Caco-2 (cell line): Measurements from ENCODE around the gene MYLK4. TPM values are rescaled to one million over a fixed set of nuclear protein-coding genes. Genes with fewer than 3 reads are reported as not detected.

Source experiments
- BruUV-seq: library from RNA; stranded (reverse); fragments of 400-500 nt; replicated peaks from 2 replicates; lab custom pipeline; 2021; lab: Mats Ljungman, UMichigan
- CTCF ChIA-PET: fragments of 300-600 bp; sonication (Branson Sonifier 250); formaldehyde crosslinking; loops from one replicate; lab custom pipeline; 2022; ENCODE audit warnings: antibody characterized with exemption; lab: Charles Lee
- POLR2A ChIA-PET: fragments of 300-600 bp; sonication (Branson Sonifier 250); formaldehyde crosslinking; loops from one replicate; lab custom pipeline; 2022; ENCODE audit warnings: antibody characterized with exemption; lab: Charles Lee
- DNase-seq, 2 experiments: peaks; one replicate each; pipeline versions ENCODE4 v3.0.0 to v3.0.0-alpha.2; 2020 to 2022
- H3K27me3 ChIP-seq: replicated peaks from 2 replicates; pipeline ENCODE4 v1.6.0; 2011; ENCODE audit warnings: low read length; ENCODE audit not compliant: control insufficient read depth, insufficient read depth
- H3K36me3 ChIP-seq: 2 replicates; pipeline ENCODE4 v1.5.1; 2011; ENCODE audit warnings: low read length; ENCODE audit not compliant: control insufficient read depth, insufficient read depth
- H3K4me1 ChIP-seq: fragments of 250-450 bp; sonication (Bioruptor Pico); 2 replicates; pipeline ENCODE4 v1.5.1; 2020; ENCODE audit warnings: mild to moderate bottlenecking
- H3K4me3 ChIP-seq: 2 replicates; pipeline ENCODE4 v1.5.1; 2011; ENCODE audit warnings: low read depth, mild to moderate bottlenecking, control low read depth, low read length
- H3K9me3 ChIP-seq: fragments of 250-450 bp; sonication (Bioruptor Pico); 2 replicates; pipeline ENCODE4 v1.5.1; 2020; ENCODE audit warnings: mild to moderate bottlenecking, moderate library complexity
- H3K27ac Mint-ChIP-seq: one replicate; pipeline ENCODE4 v1.8.0; 2022; ENCODE audit warnings: mixed read lengths; ENCODE audit not compliant: unreplicated experiment
- H3K27me3 Mint-ChIP-seq: one replicate; pipeline ENCODE4 v1.8.0; 2022; ENCODE audit warnings: mixed read lengths; ENCODE audit not compliant: insufficient read depth, unreplicated experiment
- H3K36me3 Mint-ChIP-seq: one replicate; pipeline ENCODE4 v1.8.0; 2022; ENCODE audit warnings: mild to moderate bottlenecking, mixed read lengths; ENCODE audit not compliant: insufficient read depth, unreplicated experiment
- H3K4me1 Mint-ChIP-seq: one replicate; pipeline ENCODE4 v1.8.0; 2022; ENCODE audit warnings: low read depth, mixed read lengths; ENCODE audit not compliant: unreplicated experiment
- H3K4me3 Mint-ChIP-seq: one replicate; pipeline ENCODE4 v1.8.0; 2022; ENCODE audit warnings: mild to moderate bottlenecking, moderate library complexity, mixed read lengths; ENCODE audit not compliant: unreplicated experiment
- H3K9me3 Mint-ChIP-seq: one replicate; pipeline ENCODE4 v1.8.0; 2022; ENCODE audit warnings: mixed read lengths; ENCODE audit not compliant: unreplicated experiment
- intact Hi-C: fragments of 100-400 bp; cut with micrococcal nuclease; formaldehyde crosslinking; loops from one replicate; pipeline ENCODE4 v1.10.0; 2022; ENCODE audit not compliant: unreplicated experiment
- total RNA-seq: library from RNA; stranded (reverse); gene quantifications from 2 replicates; pipeline ENCODE4 v1.2.3, GENCODE V29; 2022
- TF ChIP-seq, protein P1 (sequence below), 2 experiments: fragments of 200-600 bp in 1 of 2; IDR thresholded peaks; 1 replicate in 1 of 2; 2 replicates in 1 of 2; pipeline versions ENCODE4 v1.5.1 to v1.8.0; 2011 to 2022; ENCODE audit warnings: antibody characterized with exemption in 1 of 2, control low read depth in 1 of 2, inconsistent platforms in 1 of 2, low read depth in 1 of 2, low read length in 1 of 2, mild to moderate bottlenecking in 1 of 2, moderate library complexity in 1 of 2; ENCODE audit not compliant: insufficient read depth in 1 of 2, severe bottlenecking in 1 of 2, unreplicated experiment in 1 of 2

Gene MYLK4
- total RNA-seq, 1 experiment from 2014 or later: 0.75 TPM

DNA sequence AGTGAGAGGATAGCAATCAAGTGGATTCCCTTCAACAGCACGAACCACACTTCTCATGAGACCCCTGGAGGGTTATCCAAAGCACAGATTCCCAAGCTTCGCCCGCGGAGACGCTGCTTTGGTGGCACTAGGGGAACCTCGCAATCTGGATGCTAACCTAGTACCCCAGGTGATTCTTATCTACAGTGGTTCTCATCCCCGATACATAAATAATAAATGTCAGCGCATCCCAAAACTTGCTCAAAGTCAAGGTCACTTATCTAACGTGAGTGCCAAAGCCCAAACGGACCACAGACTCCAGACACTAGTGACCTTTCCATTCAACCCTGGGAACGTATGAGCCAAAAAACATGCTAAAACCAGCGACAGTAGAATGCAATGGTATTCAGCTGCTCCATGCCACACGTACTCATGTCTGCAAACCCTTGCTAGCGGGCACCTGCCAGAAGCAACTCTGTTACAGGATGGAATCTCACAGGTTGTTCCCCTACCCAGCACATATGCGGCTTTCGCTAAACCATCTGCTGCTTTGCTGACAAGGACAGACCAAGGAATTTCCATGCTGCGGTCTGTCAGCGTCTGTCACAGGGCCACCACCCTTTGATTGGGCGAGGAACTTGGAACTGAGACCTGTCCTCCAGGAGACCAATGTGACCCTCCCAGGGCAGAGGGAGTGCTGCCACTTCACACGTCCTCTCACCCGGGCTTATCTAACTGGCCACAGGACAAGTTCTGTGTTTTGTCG lies 16.8 kb downstream of the MYLK4 start:
- POLR2A ChIA-PET: no interaction called here
- Histone ChIP-seq H3K4me1 (peaks cover 37% of the 10 kb centered on the region), H3K27me3 (no peaks in the 10 kb centered on the region), H3K9me3 (no peaks in the 10 kb centered on the region), H3K36me3 (no peaks in the 10 kb centered on the region), H3K4me3 (no peak overlapping the region)
- Mint-ChIP-seq H3K9me3 (no peaks in the 10 kb centered on the region), H3K27me3 (no peaks in the 10 kb centered on the region), H3K27ac (no peak overlapping the region), H3K4me1 (peaks cover 12% of the 10 kb centered on the region), H3K4me3 (no peak overlapping the region), H3K36me3 (no peaks in the 10 kb centered on the region)
- DNase-seq: no peak
- CTCF ChIA-PET: no interaction called here
- intact Hi-C loops: no loop called here
- BruUV-seq: no TSS peak
- TF ChIP-seq, protein P1, sequence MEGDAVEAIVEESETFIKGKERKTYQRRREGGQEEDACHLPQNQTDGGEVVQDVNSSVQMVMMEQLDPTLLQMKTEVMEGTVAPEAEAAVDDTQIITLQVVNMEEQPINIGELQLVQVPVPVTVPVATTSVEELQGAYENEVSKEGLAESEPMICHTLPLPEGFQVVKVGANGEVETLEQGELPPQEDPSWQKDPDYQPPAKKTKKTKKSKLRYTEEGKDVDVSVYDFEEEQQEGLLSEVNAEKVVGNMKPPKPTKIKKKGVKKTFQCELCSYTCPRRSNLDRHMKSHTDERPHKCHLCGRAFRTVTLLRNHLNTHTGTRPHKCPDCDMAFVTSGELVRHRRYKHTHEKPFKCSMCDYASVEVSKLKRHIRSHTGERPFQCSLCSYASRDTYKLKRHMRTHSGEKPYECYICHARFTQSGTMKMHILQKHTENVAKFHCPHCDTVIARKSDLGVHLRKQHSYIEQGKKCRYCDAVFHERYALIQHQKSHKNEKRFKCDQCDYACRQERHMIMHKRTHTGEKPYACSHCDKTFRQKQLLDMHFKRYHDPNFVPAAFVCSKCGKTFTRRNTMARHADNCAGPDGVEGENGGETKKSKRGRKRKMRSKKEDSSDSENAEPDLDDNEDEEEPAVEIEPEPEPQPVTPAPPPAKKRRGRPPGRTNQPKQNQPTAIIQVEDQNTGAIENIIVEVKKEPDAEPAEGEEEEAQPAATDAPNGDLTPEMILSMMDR (IDR thresholded peaks at IDR 0.05; ENCODE audit: insufficient read depth in 1 of 2, low read depth in 1 of 2, low read length in 1 of 2, severe bottlenecking in 1 of 2, unreplicated experiment in 1 of 2): no peak

GRCh38 chr6:2733324-2733723 lies 17.4 kb downstream of the MYLK4 start:
- intact Hi-C loops: no loop called here
- Histone ChIP-seq H3K4me3 (no peak overlapping the region), H3K36me3 (no peaks in the 10 kb centered on the region), H3K9me3 (no peaks in the 10 kb centered on the region), H3K4me1 (peaks cover 37% of the 10 kb centered on the region), H3K27me3 (no peaks in the 10 kb centered on the region)
- POLR2A ChIA-PET: no interaction called here
- no TSS peak for BruUV-seq
- CTCF ChIA-PET: no interaction called here
- Mint-ChIP-seq H3K4me3 (no peak overlapping the region), H3K36me3 (no peaks in the 10 kb centered on the region), H3K27ac (no peak overlapping the region), H3K27me3 (no peaks in the 10 kb centered on the region), H3K9me3 (no peaks in the 10 kb centered on the region), H3K4me1 (peaks cover 12% of the 10 kb centered on the region)
- TF ChIP-seq, protein P1 (IDR thresholded peaks at IDR 0.05; ENCODE audit: insufficient read depth in 1 of 2, low read depth in 1 of 2, low read length in 1 of 2, severe bottlenecking in 1 of 2, unreplicated experiment in 1 of 2): no peak
- DNase-seq: no peak

DNA sequence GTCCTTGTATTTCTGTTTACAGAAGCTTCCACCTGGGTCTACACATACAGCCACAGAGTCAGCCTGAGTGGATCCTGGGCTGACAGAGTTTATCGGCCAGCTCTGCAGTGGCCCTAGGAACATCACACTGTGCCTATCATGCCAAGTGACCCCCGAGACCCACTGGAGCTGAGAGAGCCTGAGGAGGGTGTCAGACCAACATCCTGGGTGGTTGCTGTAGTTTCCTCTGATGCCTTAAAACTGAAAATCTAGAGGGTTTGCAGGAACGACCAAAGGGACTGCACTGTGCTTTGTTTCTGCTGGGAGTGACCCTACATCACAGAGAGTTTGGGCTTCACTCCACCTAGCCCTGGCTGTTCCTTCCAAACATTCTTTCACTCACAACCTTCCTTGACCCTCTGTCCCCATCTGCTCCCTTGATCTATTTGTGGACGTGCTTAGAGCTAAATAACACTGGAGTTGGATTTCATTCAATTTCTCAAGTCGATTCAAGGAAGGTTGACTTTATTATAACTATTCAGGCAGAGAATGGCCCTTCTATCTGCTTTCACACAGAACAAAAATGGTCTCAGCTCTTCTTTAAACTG lies 18.1 kb downstream of the MYLK4 start:
- H3K36me3 ChIP-seq: no peaks in the 10 kb centered on the region

More for the DNA sequence above, 18.1 kb downstream of the MYLK4 start:
- H3K36me3 Mint-ChIP-seq: no peaks in the 10 kb centered on the region
- Histone ChIP-seq H3K9me3 (no peaks in the 10 kb centered on the region), H3K4me3 (no peak overlapping the region), H3K27me3 (no peaks in the 10 kb centered on the region), H3K4me1 (peaks cover 35% of the 10 kb centered on the region)
- no peaks in the 10 kb centered on the region for H3K9me3 Mint-ChIP-seq
- no peak overlapping the region for H3K4me3 Mint-ChIP-seq
- H3K4me1 Mint-ChIP-seq: peaks cover 12% of the 10 kb centered on the region
- ChIA-PET POLR2A (no interaction called here), CTCF (interaction anchor here (0.6 kb wide), 2 partner anchors 36 to 54 kb away, joined by 3 to 5 read pairs; no protein-coding TSS in a partner anchor)
- no peaks in the 10 kb centered on the region for H3K27me3 Mint-ChIP-seq
- BruUV-seq: no TSS peak
- H3K27ac Mint-ChIP-seq: no peak overlapping the region
- DNase-seq: no peak
- TF ChIP-seq, protein P1 (IDR thresholded peaks at IDR 0.05; ENCODE audit: insufficient read depth in 1 of 2, low read depth in 1 of 2, low read length in 1 of 2, severe bottlenecking in 1 of 2, unreplicated experiment in 1 of 2): no peak
- intact Hi-C loops: no loop called here
